Activated CD4-positive, alpha-beta T cell treated with anti-CD3 and anti-CD28 coated beads, Interleukin-2, amount 50 U/mL, for 4 hours (primary cell): ENCODE data around the gene TUBA4B.

Experiments
- DNase-seq, 2 experiments: peaks; one replicate each; pipeline ENCODE4 v3.0.0-alpha.2; 2020

The TUBA4B gene

DNA sequence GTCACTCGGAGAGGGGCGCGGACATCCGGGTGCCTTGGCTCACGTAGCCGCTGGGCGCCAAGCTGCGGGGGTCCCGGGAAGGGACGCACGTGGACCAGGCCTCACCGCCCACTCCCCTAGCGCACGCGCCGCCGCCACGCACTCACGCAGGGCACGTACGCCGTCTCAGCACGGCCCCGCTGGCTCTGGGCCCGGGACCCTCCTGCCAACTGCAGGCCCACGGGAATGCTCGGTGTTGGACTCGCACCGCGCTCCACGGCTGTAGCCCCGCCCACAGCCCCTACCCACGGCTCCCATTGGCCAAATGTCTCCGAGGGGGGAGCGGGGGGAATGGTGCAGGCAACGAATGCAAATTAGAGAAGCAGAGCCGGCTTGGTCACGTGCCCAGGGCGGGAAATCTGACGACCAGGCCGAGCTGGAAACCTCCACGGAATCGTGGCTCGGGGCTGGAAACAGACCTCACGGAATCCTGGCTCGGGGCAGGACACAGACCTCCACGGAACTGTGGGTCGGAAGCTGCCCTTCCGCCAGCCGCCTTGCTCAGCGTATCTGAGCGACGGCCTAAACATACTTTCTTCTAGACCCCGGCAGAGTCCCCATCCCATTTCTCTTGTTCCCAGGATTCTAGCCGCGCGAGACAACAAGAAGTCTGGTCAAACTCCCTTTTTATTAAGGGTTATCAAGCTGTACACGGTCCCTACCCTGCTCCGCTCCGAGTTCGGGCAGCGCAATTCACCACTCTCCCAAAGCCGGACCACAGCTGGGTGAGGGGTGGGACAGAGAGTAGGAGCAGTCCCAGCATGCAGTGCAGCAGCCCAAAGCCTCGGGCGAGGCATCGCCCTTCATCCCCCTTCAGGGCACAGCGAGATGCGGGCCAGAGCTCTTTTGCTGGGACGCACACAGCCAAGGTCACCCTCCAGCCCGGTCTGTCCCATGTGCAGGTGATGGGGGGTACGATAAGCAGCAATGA lies 34.0 kb upstream of the TUBA4B start, which contains the start of gene ABCB6:
ABCB6 (minus strand) TSS at position 227 of the 970 bp plus-strand sequence. CDS start 285 bp downstream, outside the sequence.
- peak; percentile 83 to 86 for DNase-seq

DNA sequence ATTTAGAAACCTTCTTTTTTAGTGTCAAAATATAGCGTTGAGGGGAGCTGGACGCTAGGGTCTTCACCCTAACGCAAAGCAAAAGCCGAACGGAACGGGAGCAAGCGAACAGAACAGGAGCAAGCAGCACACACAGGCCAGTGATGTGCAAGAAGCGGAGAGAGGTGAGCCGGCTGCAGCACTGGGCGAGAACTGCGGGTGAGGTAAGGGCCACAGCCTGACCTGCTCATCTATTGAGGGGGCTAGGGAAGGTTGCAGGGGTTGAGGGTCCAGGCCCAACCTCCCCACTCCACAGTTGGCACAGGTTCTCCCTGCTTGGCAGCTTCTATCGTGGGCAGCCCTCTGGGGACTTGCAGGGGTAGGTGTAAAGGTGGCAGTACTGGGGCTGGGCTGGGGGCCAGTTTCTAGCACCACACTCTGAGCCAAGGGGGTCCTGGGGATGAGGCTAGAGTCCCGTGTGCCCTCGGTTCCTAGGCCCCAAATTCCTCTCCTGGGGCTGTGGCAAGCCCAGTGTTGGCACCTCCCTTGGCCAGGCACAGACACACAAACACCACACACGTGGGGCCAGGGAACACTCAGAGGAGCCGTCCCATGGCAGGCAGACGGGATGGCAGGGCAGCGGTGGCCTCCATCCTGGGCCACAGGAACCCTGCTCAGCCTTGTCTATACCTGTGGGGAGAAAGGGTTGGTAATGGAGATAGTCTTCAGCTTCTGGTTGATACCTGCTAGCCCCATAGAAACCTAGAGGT lies 33.1 kb upstream of the TUBA4B start:
- no peak for DNase-seq

- DNase-seq, result no peak
Observed at GRCh38 chr2:219220652-219221402, 32.2 kb upstream of the TUBA4B start.

GRCh38 chr2:219221957-219222518 lies 31.0 kb upstream of the TUBA4B start:
- no peak for DNase-seq

DNA sequence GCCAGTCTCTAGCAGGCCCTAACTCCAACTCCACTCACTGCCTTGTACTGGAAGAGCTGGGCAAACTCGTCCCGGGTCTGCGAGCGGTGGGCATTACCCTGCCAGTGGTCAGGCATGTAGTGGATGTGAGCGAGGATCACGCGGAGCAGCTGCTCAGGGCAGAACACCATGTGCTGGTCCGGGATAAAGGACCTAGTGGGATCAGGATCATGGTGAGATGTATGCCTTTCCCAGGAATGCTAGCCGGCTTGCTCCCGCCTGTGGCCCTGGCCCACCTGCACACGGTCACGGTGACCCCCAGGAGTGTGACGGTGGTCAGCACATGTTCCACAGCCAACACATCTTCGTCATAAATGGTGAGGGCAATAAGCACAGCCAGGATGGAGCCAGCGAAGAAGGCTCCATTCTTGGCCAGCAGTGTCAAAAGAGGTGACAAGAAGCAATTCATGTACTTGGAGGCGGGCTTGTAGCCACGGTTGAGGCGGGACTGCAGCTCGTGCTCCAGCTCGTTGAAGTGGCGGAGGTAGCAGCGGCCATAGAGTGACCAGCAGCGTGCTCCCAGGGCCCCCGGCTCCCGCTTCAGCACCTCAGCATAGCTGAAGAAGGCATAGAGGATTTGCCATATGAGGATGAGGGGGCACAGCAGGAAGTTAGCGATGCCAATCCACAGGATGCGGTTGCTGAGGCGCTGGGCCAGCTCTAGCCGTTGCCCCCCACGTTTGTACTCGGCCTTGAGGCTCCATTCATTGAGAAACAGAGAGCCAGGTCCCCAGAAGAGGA lies 29.0 kb upstream of the TUBA4B start:
- DNase-seq, result no peak

GRCh38 chr2:219225350-219225749 lies 27.7 kb upstream of the TUBA4B start:
- DNase-seq, result no peak

DNA sequence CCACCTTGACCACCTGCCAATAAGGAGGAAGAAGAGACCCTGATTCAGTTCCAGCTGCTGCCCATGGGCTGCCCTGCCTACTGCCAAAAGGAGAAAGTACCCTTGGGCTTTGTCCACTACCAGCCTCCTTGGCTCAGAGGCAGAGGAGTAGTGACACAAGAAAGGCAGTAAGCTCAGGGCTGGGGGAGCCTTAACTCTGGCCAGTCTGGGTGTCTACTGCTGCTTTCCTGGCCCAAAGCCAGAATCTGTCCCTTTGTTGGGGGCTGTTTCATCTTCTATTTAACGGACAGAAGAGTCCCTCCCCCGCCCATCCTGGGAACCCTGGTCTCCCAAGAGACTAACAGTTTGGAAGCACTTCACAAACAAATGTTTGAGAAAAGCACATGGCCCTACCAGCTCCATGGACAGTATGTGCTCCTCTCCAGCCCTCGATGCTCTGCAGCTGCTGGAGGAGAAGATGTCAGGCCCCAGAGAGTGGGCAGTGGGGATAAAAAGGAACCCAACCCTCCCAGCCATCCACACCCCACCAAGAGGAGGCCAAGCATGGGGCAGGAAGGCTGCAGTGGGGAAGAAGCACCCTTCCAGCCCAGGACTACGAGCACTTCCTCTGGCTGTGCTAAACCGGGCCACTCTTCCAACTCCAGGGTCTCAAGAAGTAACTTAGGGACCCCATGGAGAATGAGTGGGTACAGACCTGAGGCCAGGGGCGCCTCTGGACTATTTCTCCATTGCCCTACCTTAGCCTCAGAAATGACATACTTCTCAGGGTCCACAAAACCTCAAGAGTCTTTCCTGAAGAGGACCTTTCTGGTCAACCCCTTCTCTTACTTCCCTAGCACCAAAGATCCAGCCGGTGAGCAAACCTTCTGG lies 24.8 kb upstream of the TUBA4B start:
- DNase-seq, result no peak

GRCh38 chr2:219228911-219229304 lies 24.1 kb upstream of the TUBA4B start:
- DNase-seq, result no peak

DNA sequence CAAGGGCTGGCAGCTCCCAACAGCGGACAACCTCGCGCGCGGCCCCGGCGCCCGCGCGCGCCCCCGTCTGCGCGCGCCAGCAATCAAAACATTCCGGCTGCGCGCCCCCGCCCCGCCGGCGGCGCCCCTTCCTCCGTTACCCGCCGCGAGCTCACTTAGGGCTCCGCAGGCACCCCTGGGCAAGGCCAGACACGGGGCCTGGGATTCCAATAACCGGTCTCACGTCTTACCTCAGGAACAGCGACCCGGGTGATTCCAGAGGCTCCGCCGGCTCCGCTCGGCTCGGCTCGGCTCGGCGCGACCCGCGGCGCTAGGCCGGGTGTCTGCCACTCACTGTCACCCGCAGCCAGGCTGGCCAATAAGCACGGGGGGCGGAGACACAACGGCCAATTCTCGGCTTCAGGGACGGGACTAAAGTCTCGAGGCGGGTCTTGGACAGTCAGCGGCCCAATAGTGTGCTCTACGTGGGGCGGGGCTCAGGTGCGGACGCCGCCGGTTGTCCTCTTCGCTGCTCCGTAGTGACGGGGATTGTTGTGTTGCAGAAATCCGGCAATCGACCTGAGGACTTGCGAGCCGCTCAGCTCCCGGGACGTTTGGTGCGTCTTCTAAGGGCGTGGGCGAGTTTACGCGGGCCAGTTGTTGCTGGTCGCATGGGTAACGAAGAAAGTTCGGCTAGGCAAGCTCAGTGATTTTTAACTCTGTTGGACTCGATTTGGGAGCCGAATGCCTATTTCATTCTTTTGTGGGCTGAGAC lies 23.6 kb upstream of the TUBA4B start, which contains the start of the genes ANKZF1 and ATG9A:
ANKZF1 (plus strand) TSS at position 502 of the 754 bp plus-strand sequence. CDS start 452 bp downstream, outside the sequence.
ATG9A (minus strand) TSS at position 332 of the 754 bp plus-strand sequence. CDS start 1,612 bp downstream, outside the sequence.
- peak; percentile 98 for DNase-seq

DNA sequence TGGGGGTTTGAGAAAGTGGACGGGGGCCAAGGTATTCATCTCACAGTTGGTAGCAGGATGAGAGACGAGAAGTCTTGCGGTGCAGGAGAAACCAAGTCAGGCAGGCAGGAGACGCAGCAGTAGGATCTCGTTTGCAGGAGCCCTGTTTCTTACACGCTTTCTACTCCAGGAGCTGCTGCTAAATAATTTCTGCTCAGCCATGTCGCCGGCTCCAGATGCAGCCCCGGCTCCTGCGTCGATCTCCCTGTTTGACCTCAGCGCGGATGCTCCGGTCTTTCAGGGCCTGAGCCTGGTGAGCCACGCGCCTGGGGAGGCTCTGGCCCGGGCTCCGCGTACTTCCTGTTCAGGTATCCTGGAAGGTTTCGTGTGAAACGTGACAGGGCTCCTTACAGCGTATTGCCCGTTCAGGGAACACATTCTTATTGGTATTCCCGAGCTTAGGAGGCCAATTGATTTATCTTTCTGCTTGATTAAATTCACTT lies 22.9 kb upstream of the TUBA4B start:
- no peak for DNase-seq

GRCh38 chr2:219234331-219234730 lies 18.7 kb upstream of the TUBA4B start:
- DNase-seq, result no peak

GRCh38 chr2:219243291-219243761 lies 9.7 kb upstream of the TUBA4B start:
- DNase-seq, result no peak

DNA sequence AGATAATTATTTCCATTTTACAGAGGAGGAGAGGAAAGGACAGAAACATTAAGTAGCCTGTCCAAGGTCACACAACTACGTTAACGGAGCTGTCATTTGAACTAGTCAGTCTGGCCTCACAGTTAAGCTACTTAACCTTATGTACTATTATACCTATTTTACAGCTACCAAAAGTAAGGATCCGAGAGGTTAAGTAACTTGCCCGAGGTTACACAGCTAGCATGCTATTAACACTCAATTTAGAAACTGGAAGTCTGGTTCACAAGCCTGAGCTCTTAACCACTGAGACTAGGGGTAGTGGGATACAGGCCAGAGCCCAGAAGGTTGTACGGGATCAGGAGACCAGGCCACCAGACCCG lies 8.3 kb upstream of the TUBA4B start:
- no peak for DNase-seq

DNA sequence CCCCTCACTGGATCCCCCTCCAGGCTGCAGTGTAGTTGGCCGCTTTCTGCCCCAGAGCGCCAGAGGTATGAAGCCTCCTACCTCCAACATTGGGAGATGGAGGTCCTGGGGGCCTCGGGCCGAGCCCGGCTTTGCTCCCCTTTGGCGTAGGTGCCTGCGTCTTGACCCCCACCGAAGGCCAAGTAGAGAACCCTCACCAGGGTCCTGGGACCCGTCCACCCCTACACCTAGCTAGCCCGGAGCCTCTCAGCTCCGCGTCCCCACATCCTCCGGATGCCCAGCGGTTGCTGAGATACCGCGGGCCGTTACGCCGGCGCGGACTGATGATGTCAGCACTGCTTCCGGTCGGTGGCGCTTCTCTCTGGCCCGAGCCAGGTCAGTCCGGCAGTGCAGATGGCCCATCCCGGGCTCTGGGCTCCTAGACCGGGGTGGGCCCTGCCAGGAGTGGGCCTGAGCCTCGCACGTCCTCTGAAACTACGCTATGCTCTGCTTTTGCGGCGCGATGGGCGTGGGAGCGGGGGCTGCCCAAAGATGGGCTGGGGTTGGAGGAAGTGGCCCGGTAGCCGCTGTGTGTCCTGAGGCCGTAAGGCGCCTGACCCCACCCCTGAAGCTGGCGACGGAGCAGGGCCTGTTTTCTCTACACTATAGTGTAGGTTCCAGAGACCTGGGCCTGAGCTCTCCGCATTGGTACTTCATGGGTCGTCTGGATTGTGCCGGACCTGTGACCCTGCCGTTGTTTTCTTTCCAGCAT lies 7.7 kb upstream of the TUBA4B start, which contains the start of the genes GLB1L and STK16:
GLB1L (minus strand) TSS at position 297 of the 751 bp plus-strand sequence. CDS start 1,871 bp downstream, outside the sequence.
STK16 (plus strand) TSS at position 332 of the 751 bp plus-strand sequence. CDS start 521 bp downstream, outside the sequence.
- DNase-seq, result peak; percentile 79 to 80

GRCh38 chr2:219245899-219246230 lies 7.2 kb upstream of the TUBA4B start:
- DNase-seq, result no peak

DNA sequence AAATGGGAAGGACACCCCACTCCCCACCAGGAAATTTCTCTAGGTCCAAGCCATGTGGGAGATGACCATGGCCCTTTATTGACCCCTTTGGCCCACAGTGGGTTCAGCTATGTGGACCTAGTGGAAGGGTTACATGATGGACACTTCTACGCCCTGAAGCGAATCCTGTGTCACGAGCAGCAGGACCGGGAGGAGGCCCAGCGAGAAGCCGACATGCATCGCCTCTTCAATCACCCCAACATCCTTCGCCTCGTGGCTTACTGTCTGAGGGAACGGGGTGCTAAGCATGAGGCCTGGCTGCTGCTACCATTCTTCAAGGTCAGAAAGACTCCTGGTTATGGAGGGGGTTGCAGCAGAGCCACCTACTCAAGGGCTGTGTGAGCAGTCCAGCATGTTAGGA lies 6.5 kb upstream of the TUBA4B start:
- DNase-seq, result no peak

- DNase-seq, result peak; percentile 58 to 66
Observed at GRCh38 chr2:219247678-219248642, 5.1 kb upstream of the TUBA4B start.
